ENCODE results near the gene SLC35E3.
"Not testable (repeated sequence)": the region's sequence is repeated elsewhere in the genome, so short reads cannot be mapped to it uniquely, and the experiment has no call there.

Gene SLC35E3

DNA sequence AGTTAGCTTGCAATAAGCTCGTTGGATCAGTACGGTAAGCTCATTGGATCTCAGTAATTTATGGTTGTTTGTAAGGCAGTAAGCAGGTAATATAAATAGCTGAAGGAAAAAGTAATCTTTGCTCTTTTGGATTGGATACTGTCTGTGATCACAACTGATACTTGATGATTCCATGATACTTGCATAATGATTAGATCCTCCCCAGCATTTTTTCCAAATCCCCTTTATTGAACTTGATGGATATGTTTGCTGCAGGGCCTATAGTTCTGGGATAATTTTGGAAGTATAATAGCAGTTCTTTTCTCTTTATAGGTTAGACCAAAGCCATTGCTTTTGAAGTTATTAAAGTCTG is 67.2 kb downstream of the SLC35E3 start:
- DNase-seq (ENCODE audit: low spot score) = no peak

DNA sequence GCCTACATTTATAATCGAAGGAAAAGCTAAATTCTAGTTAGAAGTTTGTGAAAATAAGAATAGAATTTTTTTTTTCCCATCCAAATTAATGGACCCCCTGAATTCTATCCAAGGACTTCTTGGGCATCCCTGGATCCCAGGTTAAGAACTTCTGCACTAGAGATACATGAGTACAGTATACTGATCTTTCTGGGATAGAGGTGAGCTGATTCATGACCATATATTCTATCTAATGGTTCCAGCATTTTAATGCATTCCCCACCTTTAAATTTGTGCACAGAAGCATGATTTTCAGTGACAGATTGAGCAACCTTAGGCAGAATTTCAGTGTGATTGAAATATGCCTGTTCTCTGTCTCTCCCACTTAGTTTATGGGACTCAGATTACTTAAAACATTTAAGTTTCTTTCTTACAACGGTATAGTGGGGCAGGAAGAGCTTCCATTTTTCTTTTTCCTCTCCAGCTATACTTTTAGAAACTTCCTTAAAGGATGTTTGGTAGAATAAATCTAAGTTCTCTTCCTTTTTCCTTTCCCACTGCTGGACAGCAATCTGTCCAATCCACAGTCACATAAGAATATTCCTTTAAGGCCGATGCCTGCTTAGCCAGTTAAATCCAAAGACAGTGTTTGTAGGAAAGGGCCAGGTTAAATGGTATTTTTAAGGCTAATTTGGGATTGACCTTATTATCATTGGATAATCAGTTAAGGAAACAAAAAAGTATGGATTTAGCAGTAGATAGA is 68.7 kb downstream of the SLC35E3 start:
- no peak for DNase-seq (ENCODE audit: low spot score)

DNA sequence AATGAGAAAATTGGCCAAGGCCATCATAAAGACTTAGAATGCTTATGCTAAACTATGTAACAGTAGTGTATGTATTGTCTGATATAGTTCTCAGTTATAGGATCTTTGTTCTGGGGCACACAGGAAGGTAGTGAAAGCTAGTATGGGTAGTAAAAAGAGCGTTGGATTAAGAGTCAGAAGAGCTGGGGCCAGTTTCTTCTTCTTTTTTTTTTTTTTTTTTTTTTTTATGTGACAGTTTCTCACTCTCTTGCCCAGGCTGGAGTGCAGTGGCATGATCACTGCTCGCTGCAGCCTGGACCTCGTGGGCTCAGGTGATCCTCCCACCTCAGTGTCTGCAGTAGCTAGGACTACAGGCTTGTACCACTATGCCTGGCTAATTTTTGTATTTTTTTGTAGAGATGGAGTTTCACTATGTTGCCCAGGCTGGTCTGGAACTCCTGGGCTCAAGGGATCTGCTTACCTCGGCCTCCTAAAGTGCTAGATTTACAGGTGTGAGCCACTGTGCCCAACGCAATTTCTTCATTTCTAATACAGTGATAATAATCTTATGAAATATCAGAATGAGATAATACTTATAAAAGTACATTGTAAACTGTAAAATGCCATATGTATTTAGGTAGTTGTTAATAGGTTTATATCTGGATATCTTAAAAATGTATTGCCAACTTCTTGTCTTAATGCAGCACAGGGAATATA is 69.4 kb downstream of the SLC35E3 start:
- DNase-seq (ENCODE audit: low spot score) = no peak

DNA sequence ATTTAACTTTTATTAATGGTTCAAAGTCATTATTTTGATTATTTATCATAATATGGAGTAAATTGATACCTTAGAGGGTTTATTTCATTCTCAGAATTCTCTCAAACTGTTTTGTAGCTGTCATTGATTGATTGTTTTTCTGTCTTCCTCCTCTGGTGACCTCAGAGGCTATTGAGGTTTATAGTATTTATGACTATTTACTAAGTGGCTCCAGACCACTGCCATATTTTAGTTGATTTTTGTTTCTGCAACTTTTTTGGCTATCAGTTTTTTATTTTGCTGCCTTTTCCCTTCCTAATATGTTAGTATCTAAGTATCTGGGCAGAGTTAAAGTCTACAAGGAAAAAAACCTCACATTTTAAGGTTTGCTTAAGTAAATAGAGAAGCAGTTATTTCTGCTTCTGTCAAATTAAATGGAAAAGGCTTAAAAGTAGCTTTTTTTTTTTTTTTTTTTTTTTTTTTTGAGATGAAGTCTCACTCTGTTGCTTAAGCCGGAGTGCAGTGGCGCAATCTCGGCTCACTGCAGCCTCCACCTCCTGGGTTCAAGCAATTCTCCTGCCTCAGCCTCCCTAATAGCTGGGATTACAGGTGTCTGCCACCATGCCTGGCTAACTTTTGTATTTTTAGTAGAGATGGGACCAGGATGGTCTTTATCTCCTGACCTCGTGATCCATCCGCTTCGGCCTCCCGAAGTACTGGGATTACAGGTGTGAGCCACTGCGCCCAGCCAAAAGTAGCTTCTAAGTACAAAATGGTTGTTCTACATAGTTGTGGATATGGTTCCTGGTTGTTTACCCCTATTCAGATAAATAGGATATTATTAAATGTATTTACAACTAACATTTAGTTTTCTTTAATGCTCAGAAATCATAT is 70.2 kb downstream of the SLC35E3 start:
- no peak for DNase-seq (ENCODE audit: low spot score)

DNA sequence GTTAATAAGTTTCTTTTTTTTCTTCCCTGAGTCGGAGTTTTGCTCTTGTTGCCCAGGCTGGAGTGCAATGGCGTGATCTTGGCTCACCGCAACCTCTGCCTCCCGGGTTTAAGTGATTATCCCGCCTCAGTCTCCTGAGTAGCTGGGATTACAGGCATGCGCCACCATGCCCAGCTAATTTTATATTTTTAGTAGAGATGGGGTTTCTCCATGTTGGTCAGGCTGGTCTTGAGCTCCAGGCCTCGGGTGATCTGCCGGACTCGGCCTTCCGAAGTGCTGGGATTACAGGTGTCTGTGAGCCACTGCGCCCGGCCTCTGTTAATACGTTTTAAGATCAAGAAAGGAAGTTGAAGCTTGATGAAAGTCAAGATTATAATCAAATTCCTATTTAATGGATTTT is 73.5 kb downstream of the SLC35E3 start:
- DNase-seq (ENCODE audit: low spot score) = not testable (repeated sequence)

DNA sequence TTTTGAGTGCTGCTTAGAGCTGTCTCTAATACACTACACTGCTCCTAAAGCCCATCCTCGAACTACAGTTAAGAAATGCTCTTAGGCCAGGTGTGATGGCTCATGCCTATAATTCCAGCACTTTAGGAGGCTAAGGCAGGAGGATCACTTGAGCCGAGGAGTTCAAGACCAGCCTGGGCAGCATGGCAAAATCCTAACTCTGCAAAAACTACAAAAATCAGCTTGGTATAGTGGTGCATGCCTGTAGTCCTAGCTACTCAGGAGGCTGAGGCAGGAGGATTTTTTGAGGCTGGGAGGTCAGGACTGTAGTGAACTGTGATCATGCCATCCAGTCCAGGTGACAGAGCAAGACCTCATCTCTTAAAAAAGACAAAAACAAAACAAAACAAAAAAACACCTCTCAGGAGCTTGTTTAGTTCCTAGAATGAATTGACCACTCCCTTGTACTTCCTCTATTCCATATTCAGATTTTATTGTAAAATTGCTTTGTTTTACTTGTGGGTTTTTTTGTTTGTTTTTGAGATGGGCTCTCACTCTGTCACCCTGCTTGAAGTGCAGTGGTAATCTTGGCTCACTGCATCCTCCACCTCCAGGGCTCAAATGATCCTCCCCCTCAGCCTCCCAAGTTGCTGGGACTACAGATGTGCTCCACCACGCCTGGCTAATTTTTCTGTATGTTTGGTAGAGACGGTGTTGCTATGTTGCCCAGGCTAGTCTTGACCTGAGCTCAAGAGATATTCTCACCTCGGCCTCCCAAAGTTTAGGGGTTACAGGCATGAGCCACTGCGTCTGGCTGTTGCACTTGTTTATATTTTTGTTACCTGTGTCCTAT is 75.6 kb downstream of the SLC35E3 start:
- DNase-seq (ENCODE audit: low spot score) = no peak

DNA sequence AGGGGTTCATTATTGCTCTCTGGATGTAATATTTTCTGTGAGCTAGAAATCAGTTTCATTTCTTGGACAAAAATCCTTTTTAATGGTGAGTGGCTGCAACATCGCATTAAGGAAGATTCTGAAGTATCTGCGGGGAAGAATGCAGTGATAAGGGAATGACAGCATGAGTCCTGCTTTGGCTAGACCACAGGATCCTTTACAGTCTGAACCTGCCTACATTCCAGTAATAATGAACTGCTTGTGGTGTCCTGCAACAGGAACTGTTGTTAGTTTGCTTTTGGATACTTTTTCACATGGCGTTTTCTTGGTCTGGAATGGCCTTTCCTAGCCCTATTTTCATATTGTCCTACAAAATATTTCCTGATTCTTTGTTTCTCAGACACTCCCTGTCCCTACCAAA is 77.7 kb downstream of the SLC35E3 start:
- DNase-seq (ENCODE audit: low spot score) = no peak

DNA sequence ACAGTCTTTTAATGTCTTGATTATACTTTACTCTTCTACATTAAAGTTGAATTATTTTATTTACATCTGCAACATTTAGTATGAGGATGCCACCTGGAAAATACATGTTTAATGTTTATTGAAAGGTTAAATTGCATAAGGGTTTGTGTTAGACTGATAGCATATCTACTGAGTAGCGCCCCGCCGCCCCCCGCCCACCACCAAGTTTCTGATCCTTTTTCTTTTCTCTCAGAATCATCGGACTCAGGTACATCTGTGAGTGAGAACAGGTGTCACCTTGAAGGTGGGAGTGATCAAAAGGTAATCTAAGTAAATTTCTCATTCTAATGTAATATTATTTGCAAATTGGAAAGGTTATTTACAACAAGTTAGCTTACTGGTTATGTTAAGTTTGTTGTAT is 78.2 kb downstream of the SLC35E3 start:
- DNase-seq (ENCODE audit: low spot score) = no peak

DNA sequence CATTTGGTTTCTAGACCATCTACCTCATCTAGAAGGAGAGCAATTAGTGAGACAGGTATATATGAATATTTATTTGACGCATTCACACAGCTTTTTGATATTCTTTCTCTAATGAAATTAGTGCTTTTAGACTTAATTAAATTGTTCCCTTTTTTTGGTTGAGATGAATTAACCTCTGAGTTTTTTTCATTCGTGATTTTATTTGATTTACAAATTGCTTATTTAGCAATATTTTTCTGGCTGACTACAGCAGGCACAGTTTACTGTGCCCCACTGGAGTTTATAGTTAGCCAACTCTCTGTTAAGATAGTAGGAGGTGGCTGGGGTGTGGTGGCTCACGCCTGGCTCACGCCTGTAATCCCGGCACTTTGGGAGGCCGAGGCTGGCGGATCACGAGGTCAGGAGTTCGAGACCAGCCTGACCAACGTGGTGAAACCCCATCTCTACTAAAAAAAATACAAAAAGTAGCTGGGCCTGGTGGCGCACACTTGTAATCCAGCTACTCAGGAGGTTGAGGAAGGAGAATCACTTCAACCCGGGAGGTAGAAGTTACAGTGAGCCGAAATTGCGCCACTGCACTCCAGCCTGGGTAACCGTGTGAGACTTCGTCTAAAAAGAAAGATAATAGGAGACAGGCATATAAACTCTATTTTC is 78.7 kb downstream of the SLC35E3 start:
- DNase-seq (ENCODE audit: low spot score) = no peak

DNA sequence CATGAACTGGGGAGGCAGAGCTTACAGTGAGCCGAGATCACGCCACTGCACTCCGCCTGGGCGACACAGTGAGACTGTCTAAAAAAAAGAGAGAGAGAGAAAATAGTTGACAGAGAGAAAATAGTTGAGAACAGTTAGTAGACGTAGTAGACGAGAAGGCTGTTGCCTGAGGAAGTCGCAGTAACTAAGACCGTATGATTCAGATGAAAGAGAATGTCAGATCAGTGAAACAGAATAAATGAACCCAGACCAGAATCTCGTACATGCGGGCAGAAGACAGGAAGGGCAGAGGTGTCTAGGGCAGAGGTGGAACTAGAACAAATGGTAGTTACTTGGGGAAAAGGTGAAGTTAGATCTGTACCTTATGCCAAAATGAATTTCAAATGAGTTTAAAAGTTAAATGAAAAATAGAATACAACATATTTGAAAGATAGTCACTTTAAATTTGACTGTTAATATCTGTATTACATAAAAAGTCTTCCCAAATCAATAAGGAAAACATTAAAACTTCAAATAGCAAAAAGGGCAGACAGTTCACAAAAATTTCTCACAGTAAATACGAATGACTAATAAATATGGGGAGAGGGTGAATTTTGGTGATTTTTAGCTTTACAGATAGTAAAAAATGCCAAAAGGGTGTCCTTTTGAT is 79.7 kb downstream of the SLC35E3 start:
- DNase-seq (ENCODE audit: low spot score) = no peak

DNA sequence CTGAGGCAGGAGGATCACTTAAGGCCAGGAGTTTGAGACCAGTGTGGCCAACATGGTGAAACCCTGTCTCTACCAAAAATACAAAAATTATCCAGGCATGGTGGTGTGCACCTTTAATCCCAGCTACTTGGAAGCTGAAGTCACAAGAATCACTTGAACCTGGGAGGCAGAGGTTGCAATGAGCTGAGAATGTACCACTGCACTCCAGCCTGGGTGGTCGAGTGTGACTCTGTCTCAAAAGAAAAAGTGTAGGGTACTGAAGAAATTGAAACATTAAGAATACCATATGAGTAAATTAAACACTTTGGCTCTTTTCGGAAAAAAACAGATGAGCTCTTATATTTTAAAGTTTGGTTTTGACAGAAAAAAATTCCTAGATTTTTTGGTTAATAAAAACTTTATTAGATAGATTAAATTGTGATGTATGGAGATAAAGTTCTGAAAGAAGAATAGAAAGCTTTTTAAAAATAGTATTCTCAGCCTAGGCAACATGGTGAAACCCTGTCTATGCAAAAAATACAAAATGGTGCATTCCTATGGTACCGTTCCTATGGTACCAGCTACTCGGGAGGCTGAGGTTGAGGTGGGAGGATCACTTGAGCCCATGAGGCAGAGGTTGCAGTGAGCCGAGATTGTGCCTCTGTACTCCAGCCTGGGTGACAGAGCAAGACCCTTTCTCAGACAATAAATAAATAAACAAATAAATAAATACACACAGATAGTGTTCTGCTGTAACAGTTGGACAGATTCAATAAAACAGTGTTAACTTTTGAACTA is 82.1 kb downstream of the SLC35E3 start:
- DNase-seq (ENCODE audit: low spot score) = no peak

DNA sequence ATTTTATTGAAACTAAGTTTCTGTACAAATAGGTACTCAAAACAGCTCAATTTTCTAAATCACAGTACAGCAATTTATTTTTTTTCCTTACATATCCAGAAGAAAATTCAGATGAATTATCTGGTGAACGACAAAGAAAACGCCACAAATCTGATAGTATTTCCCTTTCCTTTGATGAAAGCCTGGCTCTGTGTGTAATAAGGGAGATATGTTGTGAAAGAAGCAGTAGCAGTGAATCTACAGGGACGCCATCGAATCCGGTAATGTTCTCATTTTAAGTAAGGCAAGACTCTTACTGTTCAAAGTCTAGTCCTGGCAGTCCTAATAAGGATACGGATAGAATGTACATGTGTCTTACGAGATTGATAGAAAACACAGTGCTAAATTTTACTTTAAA is 82.7 kb downstream of the SLC35E3 start:
- DNase-seq (ENCODE audit: low spot score) = no peak

Data from left forelimb (tissue), 1 donor.